Measurements from ENCODE around the gene NUAK2. TPM values are rescaled to one million over a fixed set of nuclear protein-coding genes. Genes with fewer than 3 reads are reported as not detected.

Gene NUAK2
- total and polyA plus RNA-seq, 2 of the 4 experiments (the other 2 are of a cell fraction) = 7.2 to 17.6 TPM

- no peaks in the 10 kb centered on the region; the same call in 1 of the 2 replicates for H3K9me3 ChIP-seq (ENCODE audit: control insufficient read depth, insufficient read depth, low read length)
- H4K91ac ChIP-seq (ENCODE audit: insufficient read depth, low read depth, low read length) = no peak overlapping the region
- H4K20me1 ChIP-seq (ENCODE audit: insufficient read depth, low read length) = no peaks in the 10 kb centered on the region; the same call in 1 of the 2 replicates
- no peak overlapping the region for H2AK5ac ChIP-seq (ENCODE audit: low read depth, low read length)
- no peak overlapping the region for H3K14ac ChIP-seq (replicated peaks; ENCODE audit: low read depth, low read length)
- no peak overlapping the region for H3K23ac ChIP-seq (ENCODE audit: low read depth, low read length)
- no peak overlapping the region for H2BK5ac ChIP-seq (ENCODE audit: low read depth, low read length, poor library complexity, severe bottlenecking)
- peaks cover 74% of the 10 kb centered on the region for H3K27me3 ChIP-seq (ENCODE audit: control insufficient read depth, insufficient read depth, low read length)
- no peak overlapping the region for H2BK15ac ChIP-seq (ENCODE audit: low read depth, low read length)
- intact Hi-C loops (cut with micrococcal nuclease) (no loop called here), in situ Hi-C loops (cut with MboI; ENCODE audit: low sequenced_read_pairs) (loop anchor here (5.0 to 10.0 kb wide), 2 partner anchors 183 to 355 kb away; no protein-coding TSS in a partner anchor), dilution Hi-C loops (cut with HindIII; ENCODE audit: low sequenced_read_pairs, unreplicated experiment) (no loop called here)
- H3K4me2 ChIP-seq (ENCODE audit: low read depth, low read length) = no peak overlapping the region
- no peak overlapping the region for H2BK120ac ChIP-seq (ENCODE audit: low read depth, low read length)
- no peaks in the 10 kb centered on the region for H3K4me1 ChIP-seq (ENCODE audit: control insufficient read depth, insufficient read depth, low read length)
- no peak overlapping the region for H2AFZ ChIP-seq (replicated peaks; ENCODE audit: low read length, poor library complexity)
- TF ChIP-seq SMC3 (IDR thresholded peaks at IDR 0.05; ENCODE audit: low read depth, low read length) = no peak
- TF ChIP-seq FOS (IDR thresholded peaks at IDR 0.05; ENCODE audit: low read depth, low read length) = no peak
- TF ChIP-seq RAD21 (IDR thresholded peaks at IDR 0.05; ENCODE audit: low read length) = no peak
- no peak for TF ChIP-seq POLR2A (IDR thresholded peaks at IDR 0.05; ENCODE audit: low read depth, low read length)
- TF ChIP-seq RFX5 (IDR thresholded peaks at IDR 0.05; ENCODE audit: low read depth, low read length) = no peak
- TF ChIP-seq CEBPB (IDR thresholded peaks at IDR 0.05; ENCODE audit: low read depth, low read length) = no peak
- TF ChIP-seq MXI1 (IDR thresholded peaks at IDR 0.05; ENCODE audit: borderline replicate concordance, low read depth, low read length) = no peak
- no peak for TF ChIP-seq CTCF (conservative IDR thresholded peaks at IDR 0.05; ENCODE audit: low read depth, low read length)
- TF ChIP-seq NFE2L2 (IDR thresholded peaks at IDR 0.05; ENCODE audit: low read depth, low read length) = no peak
- no peak for TF ChIP-seq BHLHE40 (IDR thresholded peaks at IDR 0.05; ENCODE audit: low read depth, low read length)
- no TSS peak for BruUV-seq (replicated peaks)
- H3K18ac ChIP-seq (ENCODE audit: low read depth, low read length) = no peak overlapping the region
- H3K4me3 ChIP-seq (ENCODE audit: insufficient read depth, low read depth, low read length) = no peak overlapping the region
- DNase-seq (no peak), ATAC-seq (ENCODE audit: low read depth) (no peak)
- H3K27ac ChIP-seq (ENCODE audit: insufficient read depth, low read length) = no peak overlapping the region
- no CpG with 5 or more reads among the region's 4 CpGs for WGBS, 2 experiments (ENCODE audit: extremely low coverage in 2 of 2, insufficient read length in 1 of 2)
- no peak overlapping the region for H2AK9ac ChIP-seq (replicated peaks; ENCODE audit: low read depth, low read length, poor library complexity)
- H2BK20ac ChIP-seq (ENCODE audit: low read depth, low read length) = no peak overlapping the region
- no peaks in the 10 kb centered on the region for H3K79me1 ChIP-seq (ENCODE audit: low read depth in 1 of 2, low read length in 2 of 2)
- H3K9ac ChIP-seq (ENCODE audit: low read depth, low read length) = no peak overlapping the region
- ChIA-PET CTCF (interaction anchor here (1.1 kb wide), 1 partner anchor 148 kb away, joined by 4 read pairs; no protein-coding TSS in a partner anchor), POLR2A (ENCODE audit: unreplicated experiment) (no interaction called here)
- no peak overlapping the region for H4K8ac ChIP-seq (ENCODE audit: low read depth in 2 of 2, low read length in 2 of 2)
- no peaks in the 10 kb centered on the region for H3K36me3 ChIP-seq (ENCODE audit: control insufficient read depth, insufficient read depth, low read length)
- H3K56ac ChIP-seq (ENCODE audit: extremely low read depth, insufficient read depth, low read length) = no peak overlapping the region
- no peak overlapping the region for H3K4ac ChIP-seq (ENCODE audit: low read depth, low read length)
- H3K9me1 ChIP-seq (ENCODE audit: insufficient read depth, low read length) = no peaks in the 10 kb centered on the region
- H4K5ac ChIP-seq (ENCODE audit: low read depth, low read length) = no peak overlapping the region
Measured at GRCh38 chr1:205339717-205340116, 18.2 kb upstream of the NUAK2 start.
